ENCODE data around the gene CNPY1.

GRCh38 chr7:155584261-155584660 is 37.9 kb upstream of the CNPY1 start:
- TF ChIP-seq CTCF (IDR thresholded peaks at IDR 0.05; ENCODE audit: insufficient read depth, low read length) (no peak), GABPA (IDR thresholded peaks at IDR 0.05; ENCODE audit: low read depth) (no peak), REST (IDR thresholded peaks at IDR 0.05; ENCODE audit: insufficient replicate concordance, low read depth) (no peak), POLR2AphosphoS5 (IDR thresholded peaks at IDR 0.05; ENCODE audit: low read depth) (no peak)
